ENCODE measurements around the gene STOML1.

STOML1 gene

GRCh38 chr15:73969151-73969759, 22.8 kb downstream of the STOML1 start:
- Histone ChIP-seq H3K4me3 (ENCODE audit: low read length, poor library complexity, severe bottlenecking) (no peak overlapping the region), H2AFZ (ENCODE audit: low read length) (peak overlapping the region; percentile 52; the same call in 1 of the 2 replicates), H3K27me3 (ENCODE audit: insufficient read depth, low read length, poor library complexity, severe bottlenecking) (no peaks in the 10 kb centered on the region), H3K9ac (ENCODE audit: low read depth, low read length, poor library complexity, severe bottlenecking) (peak overlapping the region; percentile 10), H4K20me1 (ENCODE audit: insufficient read depth, low read length, poor library complexity, severe bottlenecking) (no peaks in the 10 kb centered on the region), H3K36me3 (ENCODE audit: insufficient read depth, low read length) (no peaks in the 10 kb centered on the region), H3K4me2 (ENCODE audit: low read depth, low read length, poor library complexity, severe bottlenecking) (no peak overlapping the region), H3K9me3 (ENCODE audit: insufficient read depth, low read depth, low read length) (no peaks in the 10 kb centered on the region), H3K4me1 (ENCODE audit: insufficient read depth, low read length, poor library complexity, severe bottlenecking) (peaks cover 32% of the 10 kb centered on the region), H3K79me2 (ENCODE audit: insufficient read depth, low read length) (no peaks in the 10 kb centered on the region), H3K9me2 (replicated peaks; ENCODE audit: low read depth, low read length) (no peaks in the 10 kb centered on the region), H3F3A (ENCODE audit: low read depth) (peaks cover 9% of the 10 kb centered on the region; the same call in 1 of the 2 replicates)
- no peak for TF ChIP-seq CTCF (conservative IDR thresholded peaks at IDR 0.05; ENCODE audit: low read length)
- no peak for TF ChIP-seq EZH2phosphoT487 (IDR thresholded peaks at IDR 0.05; ENCODE audit: borderline replicate concordance)

- TF ChIP-seq CTCF (conservative IDR thresholded peaks at IDR 0.05; ENCODE audit: low read length) = no peak
- no peak for TF ChIP-seq EZH2phosphoT487 (IDR thresholded peaks at IDR 0.05; ENCODE audit: borderline replicate concordance)
- Histone ChIP-seq H4K20me1 (ENCODE audit: insufficient read depth, low read length, poor library complexity, severe bottlenecking) (no peaks in the 10 kb centered on the region), H2AFZ (ENCODE audit: low read length) (no peak overlapping the region), H3K4me1 (ENCODE audit: insufficient read depth, low read length, poor library complexity, severe bottlenecking) (peaks cover 32% of the 10 kb centered on the region), H3K4me2 (ENCODE audit: low read depth, low read length, poor library complexity, severe bottlenecking) (no peak overlapping the region), H3K9me2 (replicated peaks; ENCODE audit: low read depth, low read length) (no peaks in the 10 kb centered on the region), H3K9me3 (ENCODE audit: insufficient read depth, low read depth, low read length) (no peaks in the 10 kb centered on the region), H3K9ac (ENCODE audit: low read depth, low read length, poor library complexity, severe bottlenecking) (no peak overlapping the region), H3K36me3 (ENCODE audit: insufficient read depth, low read length) (no peaks in the 10 kb centered on the region), H3K4me3 (ENCODE audit: low read length, poor library complexity, severe bottlenecking) (no peak overlapping the region), H3K27me3 (ENCODE audit: insufficient read depth, low read length, poor library complexity, severe bottlenecking) (no peaks in the 10 kb centered on the region), H3K79me2 (ENCODE audit: insufficient read depth, low read length) (no peaks in the 10 kb centered on the region), H3F3A (ENCODE audit: low read depth) (peaks cover 9% of the 10 kb centered on the region; the same call in 1 of the 2 replicates)
Measured at GRCh38 chr15:73968461-73968860, 23.6 kb downstream of the STOML1 start.

GRCh38 chr15:73965758-73966113, 26.4 kb downstream of the STOML1 start:
- H3K36me3 ChIP-seq (ENCODE audit: insufficient read depth, low read length) = no peaks in the 10 kb centered on the region
- H3K27me3 ChIP-seq (ENCODE audit: insufficient read depth, low read length, poor library complexity, severe bottlenecking) = no peaks in the 10 kb centered on the region
- H3K4me3 ChIP-seq (ENCODE audit: low read length, poor library complexity, severe bottlenecking) = peak overlapping the region; percentile 24
- H3K4me2 ChIP-seq (ENCODE audit: low read depth, low read length, poor library complexity, severe bottlenecking) = peak overlapping the region; percentile 64
- peak overlapping the region; percentile 85 for H2AFZ ChIP-seq (ENCODE audit: low read length)
- no peaks in the 10 kb centered on the region for H3K9me2 ChIP-seq (replicated peaks; ENCODE audit: low read depth, low read length)
- peaks cover 28% of the 10 kb centered on the region for H3K4me1 ChIP-seq (ENCODE audit: insufficient read depth, low read length, poor library complexity, severe bottlenecking)
- H3K79me2 ChIP-seq (ENCODE audit: insufficient read depth, low read length) = no peaks in the 10 kb centered on the region
- no peaks in the 10 kb centered on the region for H3K9me3 ChIP-seq (ENCODE audit: insufficient read depth, low read depth, low read length)
- H3K9ac ChIP-seq (ENCODE audit: low read depth, low read length, poor library complexity, severe bottlenecking) = peak overlapping the region; percentile 50
- peaks cover 9% of the 10 kb centered on the region; the same call in 1 of the 2 replicates for H3F3A ChIP-seq (ENCODE audit: low read depth)
- no peaks in the 10 kb centered on the region for H4K20me1 ChIP-seq (ENCODE audit: insufficient read depth, low read length, poor library complexity, severe bottlenecking)
- TF ChIP-seq EZH2phosphoT487 (IDR thresholded peaks at IDR 0.05; ENCODE audit: borderline replicate concordance) (no peak), CTCF (conservative IDR thresholded peaks at IDR 0.05; ENCODE audit: low read length) (no peak)
